Measurements from ENCODE around the gene ENPP5. TPM values are rescaled to one million over a fixed set of nuclear protein-coding genes. Genes with fewer than 3 reads are reported as not detected.

ENPP5 gene
- total RNA-seq, 1 donor from 2014 or later = 1.4 TPM

DNA sequence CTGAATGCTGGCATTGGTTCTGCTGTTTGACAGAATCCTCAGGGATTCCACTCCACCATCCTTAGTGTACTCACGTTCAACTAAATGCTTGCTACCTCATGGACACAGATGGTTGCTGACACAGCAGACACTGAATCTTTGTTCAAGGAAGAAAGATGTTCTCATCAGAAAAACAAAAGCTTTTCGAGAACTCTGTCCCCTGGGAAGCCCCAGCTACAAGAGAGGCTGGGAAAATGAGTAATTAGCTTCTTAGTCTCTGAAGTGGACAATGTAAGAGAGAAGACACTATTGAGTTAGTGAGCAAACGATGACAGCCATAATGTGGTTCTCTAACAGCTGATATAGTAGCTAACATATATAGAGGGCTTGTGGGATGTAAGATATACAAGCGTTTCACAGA lies 30.9 kb upstream of the ENPP5 start:
- H3K4me1 Mint-ChIP-seq (ENCODE audit: low read depth, unreplicated experiment) = no peaks in the 10 kb centered on the region

DNA sequence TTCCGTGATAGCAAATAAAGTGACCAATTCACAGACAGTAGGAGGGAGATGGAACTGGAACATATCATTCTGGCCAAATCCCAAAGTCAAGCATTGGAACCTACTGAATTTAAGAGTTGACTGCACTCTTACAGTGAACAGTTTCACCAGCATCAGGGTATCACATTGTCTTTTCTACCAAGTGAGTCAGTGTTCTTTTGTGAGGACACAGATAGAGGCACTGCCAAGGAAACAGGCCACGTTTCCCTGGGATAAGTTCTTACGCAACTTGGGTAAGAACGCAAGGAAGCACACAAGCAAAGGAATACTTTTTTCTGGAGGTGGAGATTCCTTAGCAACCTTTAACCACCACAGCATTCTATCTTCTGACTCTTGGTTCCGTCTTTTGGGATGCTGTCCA lies 28.6 kb upstream of the ENPP5 start:
- no peaks in the 10 kb centered on the region for H3K36me3 Mint-ChIP-seq (ENCODE audit: low read depth, unreplicated experiment)
- TF ChIP-seq, protein P1, sequence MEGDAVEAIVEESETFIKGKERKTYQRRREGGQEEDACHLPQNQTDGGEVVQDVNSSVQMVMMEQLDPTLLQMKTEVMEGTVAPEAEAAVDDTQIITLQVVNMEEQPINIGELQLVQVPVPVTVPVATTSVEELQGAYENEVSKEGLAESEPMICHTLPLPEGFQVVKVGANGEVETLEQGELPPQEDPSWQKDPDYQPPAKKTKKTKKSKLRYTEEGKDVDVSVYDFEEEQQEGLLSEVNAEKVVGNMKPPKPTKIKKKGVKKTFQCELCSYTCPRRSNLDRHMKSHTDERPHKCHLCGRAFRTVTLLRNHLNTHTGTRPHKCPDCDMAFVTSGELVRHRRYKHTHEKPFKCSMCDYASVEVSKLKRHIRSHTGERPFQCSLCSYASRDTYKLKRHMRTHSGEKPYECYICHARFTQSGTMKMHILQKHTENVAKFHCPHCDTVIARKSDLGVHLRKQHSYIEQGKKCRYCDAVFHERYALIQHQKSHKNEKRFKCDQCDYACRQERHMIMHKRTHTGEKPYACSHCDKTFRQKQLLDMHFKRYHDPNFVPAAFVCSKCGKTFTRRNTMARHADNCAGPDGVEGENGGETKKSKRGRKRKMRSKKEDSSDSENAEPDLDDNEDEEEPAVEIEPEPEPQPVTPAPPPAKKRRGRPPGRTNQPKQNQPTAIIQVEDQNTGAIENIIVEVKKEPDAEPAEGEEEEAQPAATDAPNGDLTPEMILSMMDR (IDR thresholded peaks at IDR 0.05; ENCODE audit: insufficient read depth, low read depth, low read length) = no peak
- TF ChIP-seq EZH2 (IDR thresholded peaks at IDR 0.05; ENCODE audit: insufficient read depth, low read length) = no peak

More for the DNA sequence above, 30.9 kb upstream of the ENPP5 start:
- Histone ChIP-seq H3K4me3 (ENCODE audit: insufficient read depth, low read depth, low read length) (no peak overlapping the region), H3K27ac (ENCODE audit: low read depth, low read length) (no peak overlapping the region), H3K9ac (ENCODE audit: low read length) (no peak overlapping the region), H3K4me1 (ENCODE audit: insufficient read depth, low read length) (no peaks in the 10 kb centered on the region), H3K9me3 (ENCODE audit: insufficient read depth, low read depth, low read length) (no peaks in the 10 kb centered on the region), H3K4me2 (ENCODE audit: low read length) (no peak overlapping the region), H2AFZ (ENCODE audit: low read depth, low read length) (no peak overlapping the region), H3K79me2 (ENCODE audit: insufficient read depth, low read length) (no peaks in the 10 kb centered on the region), H4K20me1 (ENCODE audit: insufficient read depth, low read length) (no peaks in the 10 kb centered on the region), H3K36me3 (ENCODE audit: insufficient read depth, low read length) (no peaks in the 10 kb centered on the region), H3K27me3 (ENCODE audit: insufficient read depth, low read length) (peaks cover 7% of the 10 kb centered on the region)
- TF ChIP-seq, protein P1 (IDR thresholded peaks at IDR 0.05; ENCODE audit: insufficient read depth, low read depth, low read length) = no peak
- TF ChIP-seq EZH2 (IDR thresholded peaks at IDR 0.05; ENCODE audit: insufficient read depth, low read length) = no peak
- DNase-seq (ENCODE audit: low read depth) (no peak), FAIRE-seq (no peak)
- Mint-ChIP-seq H3K27ac (ENCODE audit: unreplicated experiment) (no peak overlapping the region), H3K4me3 (ENCODE audit: unreplicated experiment) (no peak overlapping the region), H3K36me3 (ENCODE audit: low read depth, unreplicated experiment) (peaks cover 1% of the 10 kb centered on the region), H3K27me3 (ENCODE audit: low read depth, unreplicated experiment) (no peaks in the 10 kb centered on the region), H3K9me3 (ENCODE audit: unreplicated experiment) (peaks cover 6% of the 10 kb centered on the region)

DNA sequence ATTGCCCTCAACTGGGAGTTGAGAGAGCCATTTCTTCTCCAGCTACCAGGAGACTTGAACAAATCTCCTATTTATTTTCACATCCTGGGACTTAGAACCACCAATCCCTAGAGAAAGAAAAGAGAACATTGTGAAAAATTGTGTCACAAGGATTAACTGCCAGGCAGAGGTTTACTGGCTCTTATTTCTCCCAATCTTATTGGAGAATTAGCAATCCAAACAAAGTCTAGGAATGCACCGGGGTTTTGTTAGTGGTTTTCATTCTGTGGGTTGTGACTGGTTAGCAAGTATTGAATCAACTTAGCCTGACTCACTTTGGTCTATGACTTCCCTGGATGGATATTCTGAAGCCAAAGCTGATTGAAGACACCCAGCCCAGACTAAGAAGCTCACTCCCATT lies 21.2 kb upstream of the ENPP5 start:
- FAIRE-seq (peak; percentile 97), DNase-seq (ENCODE audit: low read depth) (peak; percentile 93)
- no peaks in the 10 kb centered on the region for H3K9me3 ChIP-seq (ENCODE audit: insufficient read depth, low read depth, low read length)
- H3K4me1 Mint-ChIP-seq (ENCODE audit: low read depth, unreplicated experiment) = peaks cover 10% of the 10 kb centered on the region
- no peaks in the 10 kb centered on the region for H3K36me3 ChIP-seq (ENCODE audit: insufficient read depth, low read length)
- H3K9me3 Mint-ChIP-seq (ENCODE audit: unreplicated experiment) = no peaks in the 10 kb centered on the region
- no peaks in the 10 kb centered on the region for H3K79me2 ChIP-seq (ENCODE audit: insufficient read depth, low read length)
- H3K9ac ChIP-seq (ENCODE audit: low read length) = no peak overlapping the region
- TF ChIP-seq, protein P1 (IDR thresholded peaks at IDR 0.05; ENCODE audit: insufficient read depth, low read depth, low read length) = no peak
- TF ChIP-seq EZH2 (IDR thresholded peaks at IDR 0.05; ENCODE audit: insufficient read depth, low read length) = no peak
- H3K27ac ChIP-seq (ENCODE audit: low read depth, low read length) = no peak overlapping the region
- no peaks in the 10 kb centered on the region for H4K20me1 ChIP-seq (ENCODE audit: insufficient read depth, low read length)
- no peak overlapping the region for H2AFZ ChIP-seq (ENCODE audit: low read depth, low read length)
- H3K27me3 Mint-ChIP-seq (ENCODE audit: low read depth, unreplicated experiment) = no peaks in the 10 kb centered on the region
- H3K27ac Mint-ChIP-seq (ENCODE audit: unreplicated experiment) = no peak overlapping the region
- no peak overlapping the region for H3K4me3 Mint-ChIP-seq (ENCODE audit: unreplicated experiment)
- H3K27me3 ChIP-seq (ENCODE audit: insufficient read depth, low read length) = no peaks in the 10 kb centered on the region
- H3K4me2 ChIP-seq (ENCODE audit: low read length) = peak overlapping the region; percentile 15
- no peaks in the 10 kb centered on the region for H3K36me3 Mint-ChIP-seq (ENCODE audit: low read depth, unreplicated experiment)
- H3K4me1 ChIP-seq (ENCODE audit: insufficient read depth, low read length) = peaks cover 3% of the 10 kb centered on the region
- no peak overlapping the region for H3K4me3 ChIP-seq (ENCODE audit: insufficient read depth, low read depth, low read length)

More for the DNA sequence above, 28.6 kb upstream of the ENPP5 start:
- Mint-ChIP-seq H3K4me3 (ENCODE audit: unreplicated experiment) (no peak overlapping the region), H3K9me3 (ENCODE audit: unreplicated experiment) (peaks cover 6% of the 10 kb centered on the region), H3K27me3 (ENCODE audit: low read depth, unreplicated experiment) (no peaks in the 10 kb centered on the region), H3K4me1 (ENCODE audit: low read depth, unreplicated experiment) (no peaks in the 10 kb centered on the region), H3K27ac (ENCODE audit: unreplicated experiment) (no peak overlapping the region)
- H3K27ac ChIP-seq (ENCODE audit: low read depth, low read length) = no peak overlapping the region
- H3K27me3 ChIP-seq (ENCODE audit: insufficient read depth, low read length) = peaks cover 7% of the 10 kb centered on the region
- no peak overlapping the region for H3K9ac ChIP-seq (ENCODE audit: low read length)
- no peak overlapping the region for H2AFZ ChIP-seq (ENCODE audit: low read depth, low read length)
- FAIRE-seq (no peak), DNase-seq (ENCODE audit: low read depth) (peak; percentile 58)
- H3K4me1 ChIP-seq (ENCODE audit: insufficient read depth, low read length) = no peaks in the 10 kb centered on the region
- no peak overlapping the region for H3K4me3 ChIP-seq (ENCODE audit: insufficient read depth, low read depth, low read length)
- no peaks in the 10 kb centered on the region for H3K79me2 ChIP-seq (ENCODE audit: insufficient read depth, low read length)
- no peaks in the 10 kb centered on the region for H4K20me1 ChIP-seq (ENCODE audit: insufficient read depth, low read length)
- H3K4me2 ChIP-seq (ENCODE audit: low read length) = no peak overlapping the region
- H3K9me3 ChIP-seq (ENCODE audit: insufficient read depth, low read depth, low read length) = no peaks in the 10 kb centered on the region
- H3K36me3 ChIP-seq (ENCODE audit: insufficient read depth, low read length) = no peaks in the 10 kb centered on the region
